ENCODE results near the gene RPL28. TPM values are rescaled to one million over a fixed set of nuclear protein-coding genes. Genes with fewer than 3 reads are reported as not detected.
A peak's percentile ranks its signal among the peaks of the same experiment; 100 is the strongest.

RPL28 gene
- total RNA-seq, 3 donors from 2014 or later (not counting 1 experiment from before 2014, with no cell fraction given) = 1,373 to 1,704 (median 1,679) TPM

DNA sequence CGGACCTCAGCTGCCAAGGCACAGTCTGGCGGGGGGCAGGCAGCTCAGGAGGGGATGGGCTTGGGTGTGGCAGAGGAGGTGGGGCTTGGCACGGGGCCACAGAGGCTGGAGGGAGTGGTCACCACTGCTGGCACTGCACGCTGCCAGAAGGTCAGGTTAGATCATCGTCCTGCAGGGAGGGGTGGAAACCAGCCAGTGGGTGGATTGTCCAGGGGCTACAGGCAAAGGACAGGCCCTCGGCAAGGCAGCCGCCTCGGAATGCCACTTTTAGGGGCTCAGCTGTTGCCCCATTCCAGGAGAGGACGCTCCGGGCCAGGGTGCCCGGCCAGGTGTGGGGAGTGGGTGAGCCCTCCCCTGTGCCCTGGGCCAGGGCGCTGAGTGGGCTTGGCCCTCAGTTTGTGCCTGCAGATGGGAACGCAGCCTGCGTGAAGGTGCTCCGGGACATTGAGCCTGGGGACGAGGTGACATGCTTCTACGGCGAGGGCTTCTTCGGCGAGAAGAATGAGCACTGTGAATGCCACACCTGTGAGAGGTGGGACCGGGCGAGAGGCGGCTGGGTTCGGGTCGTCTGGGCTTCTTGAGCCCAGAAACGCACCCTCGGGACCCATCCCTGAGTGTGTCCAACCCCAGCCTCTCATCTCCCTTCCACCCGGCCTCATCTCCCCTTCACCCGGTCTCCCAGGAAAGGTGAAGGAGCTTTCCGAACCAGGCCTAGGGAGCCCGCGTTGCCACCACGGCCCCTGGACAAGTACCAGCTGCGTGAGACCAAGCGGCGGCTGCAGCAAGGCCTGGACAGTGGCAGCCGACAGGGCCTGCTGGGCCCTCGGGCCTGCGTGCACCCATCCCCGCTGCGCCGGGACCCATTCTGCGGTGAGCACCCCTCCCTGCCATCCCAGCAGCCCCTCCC, 39.7 kb upstream of the RPL28 start:
- Mint-ChIP-seq H3K36me3 (no peaks in the 10 kb centered on the region), H3K27ac (peak overlapping the region in 1 of 2 donors; percentile 2), H3K4me1 (peaks cover 6 to 16% of the 10 kb centered on the region in 2 donors), H3K9me3 (no peaks in the 10 kb centered on the region), H3K4me3 (no peak overlapping the region), H3K27me3 (ENCODE audit: low read depth in 2 of 2) (peaks cover under 1 to 2% of the 10 kb centered on the region in 2 donors)
- Histone ChIP-seq H3K36me3 (ENCODE audit: control insufficient read depth, insufficient read depth, low read length) (peaks cover 4% of the 10 kb centered on the region), H3K9me3 (ENCODE audit: control insufficient read depth, insufficient read depth, low read length) (no peaks in the 10 kb centered on the region), H3K27me3 (ENCODE audit: control insufficient read depth, insufficient read depth, low read length) (no peaks in the 10 kb centered on the region), H3K4me1 (ENCODE audit: control insufficient read depth, insufficient read depth, low read length) (peaks cover 7% of the 10 kb centered on the region), H3K27ac (ENCODE audit: low read length) (no peak overlapping the region), H3K4me3 (ENCODE audit: low read length) (no peak overlapping the region)
- intact Hi-C loops (cut with micrococcal nuclease) = no loop called here
- ATAC-seq (no peak), DNase-seq (no peak)
- TF ChIP-seq, protein P1, sequence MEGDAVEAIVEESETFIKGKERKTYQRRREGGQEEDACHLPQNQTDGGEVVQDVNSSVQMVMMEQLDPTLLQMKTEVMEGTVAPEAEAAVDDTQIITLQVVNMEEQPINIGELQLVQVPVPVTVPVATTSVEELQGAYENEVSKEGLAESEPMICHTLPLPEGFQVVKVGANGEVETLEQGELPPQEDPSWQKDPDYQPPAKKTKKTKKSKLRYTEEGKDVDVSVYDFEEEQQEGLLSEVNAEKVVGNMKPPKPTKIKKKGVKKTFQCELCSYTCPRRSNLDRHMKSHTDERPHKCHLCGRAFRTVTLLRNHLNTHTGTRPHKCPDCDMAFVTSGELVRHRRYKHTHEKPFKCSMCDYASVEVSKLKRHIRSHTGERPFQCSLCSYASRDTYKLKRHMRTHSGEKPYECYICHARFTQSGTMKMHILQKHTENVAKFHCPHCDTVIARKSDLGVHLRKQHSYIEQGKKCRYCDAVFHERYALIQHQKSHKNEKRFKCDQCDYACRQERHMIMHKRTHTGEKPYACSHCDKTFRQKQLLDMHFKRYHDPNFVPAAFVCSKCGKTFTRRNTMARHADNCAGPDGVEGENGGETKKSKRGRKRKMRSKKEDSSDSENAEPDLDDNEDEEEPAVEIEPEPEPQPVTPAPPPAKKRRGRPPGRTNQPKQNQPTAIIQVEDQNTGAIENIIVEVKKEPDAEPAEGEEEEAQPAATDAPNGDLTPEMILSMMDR (IDR thresholded peaks at IDR 0.05) = no peak
- WGBS (ENCODE audit: insufficient coverage) = 95% methylated on average over 43 of the region's 43 CpGs

DNA sequence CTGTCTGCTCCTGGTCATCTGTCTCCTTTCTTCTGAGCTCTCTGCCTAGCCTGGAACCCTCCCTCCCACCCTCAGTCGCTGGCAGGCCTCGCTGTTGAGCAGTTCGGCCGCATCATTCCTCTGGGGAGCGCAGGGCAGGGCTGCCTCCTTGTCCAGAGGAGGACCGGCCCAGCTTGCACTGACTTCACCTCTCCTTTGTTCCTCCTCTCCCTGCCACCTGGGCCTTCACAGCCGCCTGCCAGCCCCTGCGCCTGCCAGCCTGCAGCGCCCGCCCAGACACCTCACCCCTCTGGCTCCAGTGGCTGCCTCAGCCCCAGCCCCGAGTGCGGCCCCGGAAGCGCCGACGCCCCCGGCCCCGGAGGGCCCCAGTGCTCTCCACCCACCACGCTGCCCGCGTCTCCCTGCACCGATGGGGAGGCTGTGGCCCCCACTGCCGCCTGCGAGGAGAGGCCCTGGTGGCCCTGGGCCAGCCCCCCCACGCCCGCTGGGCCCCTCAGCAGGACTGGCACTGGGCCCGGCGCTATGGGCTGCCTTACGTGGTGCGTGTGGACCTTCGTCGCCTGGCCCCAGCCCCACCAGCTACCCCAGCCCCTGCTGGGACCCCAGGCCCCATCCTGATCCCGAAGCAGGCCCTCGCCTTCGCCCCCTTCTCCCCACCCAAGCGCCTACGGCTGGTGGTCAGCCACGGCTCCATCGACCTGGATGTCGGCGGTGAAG, 38.8 kb upstream of the RPL28 start:
- 96% methylated on average over 41 of the region's 41 CpGs for WGBS (ENCODE audit: insufficient coverage)
- intact Hi-C loops (cut with micrococcal nuclease) = no loop called here
- Mint-ChIP-seq H3K36me3 (no peaks in the 10 kb centered on the region), H3K9me3 (no peaks in the 10 kb centered on the region), H3K4me1 (peaks cover 0 to 18% of the 10 kb centered on the region in 2 donors), H3K27me3 (ENCODE audit: low read depth in 2 of 2) (peaks cover 9 to 11% of the 10 kb centered on the region in 2 donors), H3K4me3 (no peak overlapping the region), H3K27ac (no peak overlapping the region)
- H3K4me3 ChIP-seq (ENCODE audit: low read length) = no peak overlapping the region
- peaks cover 4% of the 10 kb centered on the region for H3K36me3 ChIP-seq (ENCODE audit: control insufficient read depth, insufficient read depth, low read length)
- no peak overlapping the region for H3K27ac ChIP-seq (ENCODE audit: low read length)
- H3K4me1 ChIP-seq (ENCODE audit: control insufficient read depth, insufficient read depth, low read length) = no peaks in the 10 kb centered on the region
- peaks cover 5% of the 10 kb centered on the region for H3K27me3 ChIP-seq (ENCODE audit: control insufficient read depth, insufficient read depth, low read length)
- no peaks in the 10 kb centered on the region for H3K9me3 ChIP-seq (ENCODE audit: control insufficient read depth, insufficient read depth, low read length)
- TF ChIP-seq, protein P1 (IDR thresholded peaks at IDR 0.05) = no peak
- no peak for DNase-seq
- peak in 1 of 3 donors; percentile 14 for ATAC-seq

DNA sequence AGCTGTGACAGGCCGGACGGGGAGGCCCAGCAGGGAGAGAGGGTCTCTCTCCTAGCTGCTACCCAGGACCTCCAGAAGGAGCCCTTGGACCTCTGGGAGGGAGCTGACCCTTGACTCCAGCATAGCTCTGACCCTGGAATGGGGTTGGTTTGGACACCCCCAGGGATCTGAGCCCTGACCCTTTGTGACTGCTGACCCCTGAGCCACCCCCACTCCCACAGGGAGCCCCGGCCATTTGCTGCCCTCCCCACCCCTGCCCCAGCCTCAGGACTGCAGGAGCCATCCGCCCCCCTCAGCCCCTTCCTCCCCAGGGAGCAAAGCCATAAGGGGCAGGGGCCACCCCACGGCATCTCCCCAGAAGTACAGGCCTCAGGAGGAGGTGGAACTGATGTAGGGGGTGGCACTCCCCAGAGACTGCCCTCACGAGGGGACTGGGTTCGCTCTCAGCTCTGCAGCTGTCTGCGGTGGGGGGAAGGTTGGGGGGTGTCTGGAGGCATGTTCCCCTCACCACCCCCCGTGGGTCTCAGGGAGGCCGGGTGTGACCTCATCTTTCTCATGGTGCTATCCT, 38.2 kb upstream of the RPL28 start:
- DNase-seq (no peak), ATAC-seq (peak in 1 of 3 donors; percentile 11)
- H3K4me3 ChIP-seq (ENCODE audit: low read length) = no peak overlapping the region
- H3K36me3 Mint-ChIP-seq = no peaks in the 10 kb centered on the region
- H3K27ac Mint-ChIP-seq = peak overlapping the region in 1 of 2 donors; percentile 38
- TF ChIP-seq, protein P1 (IDR thresholded peaks at IDR 0.05) = no peak
- peaks cover 4% of the 10 kb centered on the region for H3K36me3 ChIP-seq (ENCODE audit: control insufficient read depth, insufficient read depth, low read length)
- H3K4me1 ChIP-seq (ENCODE audit: control insufficient read depth, insufficient read depth, low read length) = no peaks in the 10 kb centered on the region
- H3K27me3 ChIP-seq (ENCODE audit: control insufficient read depth, insufficient read depth, low read length) = peaks cover 11% of the 10 kb centered on the region
- WGBS (ENCODE audit: insufficient coverage) = 91% methylated on average over 7 of the region's 10 CpGs
- peaks cover 14 to 17% of the 10 kb centered on the region in 2 donors for H3K27me3 Mint-ChIP-seq (ENCODE audit: low read depth in 2 of 2)
- H3K9me3 Mint-ChIP-seq = no peaks in the 10 kb centered on the region
- intact Hi-C loops (cut with micrococcal nuclease) = no loop called here
- H3K27ac ChIP-seq (ENCODE audit: low read length) = no peak overlapping the region
- no peaks in the 10 kb centered on the region for H3K9me3 ChIP-seq (ENCODE audit: control insufficient read depth, insufficient read depth, low read length)
- H3K4me1 Mint-ChIP-seq = peaks cover 3 to 23% of the 10 kb centered on the region in 2 donors
- H3K4me3 Mint-ChIP-seq = no peak overlapping the region

All from natural killer cell (primary cell).